ENCODE data around the gene ITM2C. TPM values are rescaled to one million over a fixed set of nuclear protein-coding genes. Genes with fewer than 3 reads are reported as not detected.
A peak's percentile ranks its signal among the peaks of the same experiment; 100 is the strongest.

ITM2C gene
- total RNA-seq, 1 donor from 2014 or later = 28.8 TPM

DNA sequence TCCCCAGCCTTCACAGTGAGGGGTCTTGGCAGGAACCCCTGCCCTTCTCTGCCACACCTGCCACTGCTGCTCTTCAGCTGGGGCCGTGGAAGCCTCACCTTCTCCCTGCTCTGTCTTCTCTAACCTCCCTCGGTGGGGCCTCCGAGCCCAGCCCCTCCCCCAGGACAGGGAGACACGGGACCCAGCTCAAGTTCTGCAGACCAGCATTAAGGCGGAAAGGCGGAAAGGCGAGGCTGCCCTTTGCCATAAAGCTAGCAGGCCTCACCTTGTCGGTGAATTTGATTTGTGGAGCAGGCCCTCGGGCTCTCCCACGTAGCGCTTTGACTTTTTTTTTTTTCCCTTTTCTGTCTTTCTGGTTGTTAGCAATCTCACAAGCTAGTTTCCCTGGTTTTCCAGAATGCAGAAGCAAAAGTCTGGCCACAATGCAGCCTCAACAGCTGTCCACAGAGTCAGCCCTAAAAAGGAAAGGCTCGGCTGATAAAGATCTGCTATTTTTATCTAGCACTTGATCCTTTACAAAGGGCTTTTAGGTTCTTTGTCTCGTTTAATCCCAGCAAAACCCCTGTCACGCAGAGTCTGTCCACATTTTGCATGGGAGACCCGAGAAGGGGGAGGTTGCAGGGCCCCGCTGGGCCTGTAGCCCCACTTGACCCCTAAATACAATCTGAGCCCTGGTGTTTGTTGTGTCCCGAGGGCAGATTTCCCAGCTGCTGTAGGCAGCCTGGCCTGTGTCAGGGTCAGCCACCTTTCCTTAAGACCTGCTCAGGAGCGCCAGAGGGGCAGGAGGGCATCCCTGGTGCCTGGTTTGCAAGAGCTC lies 6.0 kb downstream of the ITM2C start:
- intact Hi-C loops (cut with micrococcal nuclease) = no loop called here
- ATAC-seq (no peak), DNase-seq (no peak)

DNA sequence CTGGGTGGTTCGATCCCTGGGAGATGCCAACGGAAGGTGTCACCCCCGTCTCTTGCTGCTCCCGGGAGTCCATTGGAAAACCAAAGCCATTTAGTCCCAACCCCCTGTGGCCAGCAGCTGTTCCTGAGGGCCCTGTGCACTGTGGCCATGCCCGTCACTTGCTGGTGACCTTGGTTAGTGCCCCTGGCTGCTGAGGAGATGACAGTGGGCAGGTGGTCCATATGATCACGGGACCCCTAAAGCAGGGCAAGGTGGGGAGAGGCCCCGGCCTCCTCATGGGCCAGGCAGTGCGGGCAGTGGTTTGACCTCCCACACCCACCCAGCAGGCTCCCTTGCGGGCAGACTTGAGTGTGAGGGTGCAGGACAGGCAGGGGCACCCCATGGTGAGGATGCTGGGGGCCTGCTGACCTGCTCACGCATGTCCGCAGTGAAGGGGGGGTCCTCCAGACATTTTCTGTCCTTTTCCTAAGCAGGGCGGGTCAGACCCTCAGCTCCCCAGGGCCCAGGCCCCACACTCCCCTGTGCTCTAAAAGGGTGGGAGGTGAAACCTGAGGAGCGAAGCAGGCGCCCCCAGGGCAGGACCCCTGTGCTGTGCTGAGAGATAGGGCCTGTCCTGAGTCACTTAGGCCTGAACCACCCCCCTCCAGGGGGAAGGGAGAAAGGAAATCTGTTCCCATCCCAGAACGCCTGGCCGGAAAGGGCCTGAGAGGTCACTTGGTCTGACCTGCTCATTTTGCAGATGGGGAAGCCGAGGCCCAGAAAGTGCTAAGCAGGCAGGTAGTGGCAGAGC lies 6.8 kb downstream of the ITM2C start:
- no peak for DNase-seq
- no peak for ATAC-seq

DNA sequence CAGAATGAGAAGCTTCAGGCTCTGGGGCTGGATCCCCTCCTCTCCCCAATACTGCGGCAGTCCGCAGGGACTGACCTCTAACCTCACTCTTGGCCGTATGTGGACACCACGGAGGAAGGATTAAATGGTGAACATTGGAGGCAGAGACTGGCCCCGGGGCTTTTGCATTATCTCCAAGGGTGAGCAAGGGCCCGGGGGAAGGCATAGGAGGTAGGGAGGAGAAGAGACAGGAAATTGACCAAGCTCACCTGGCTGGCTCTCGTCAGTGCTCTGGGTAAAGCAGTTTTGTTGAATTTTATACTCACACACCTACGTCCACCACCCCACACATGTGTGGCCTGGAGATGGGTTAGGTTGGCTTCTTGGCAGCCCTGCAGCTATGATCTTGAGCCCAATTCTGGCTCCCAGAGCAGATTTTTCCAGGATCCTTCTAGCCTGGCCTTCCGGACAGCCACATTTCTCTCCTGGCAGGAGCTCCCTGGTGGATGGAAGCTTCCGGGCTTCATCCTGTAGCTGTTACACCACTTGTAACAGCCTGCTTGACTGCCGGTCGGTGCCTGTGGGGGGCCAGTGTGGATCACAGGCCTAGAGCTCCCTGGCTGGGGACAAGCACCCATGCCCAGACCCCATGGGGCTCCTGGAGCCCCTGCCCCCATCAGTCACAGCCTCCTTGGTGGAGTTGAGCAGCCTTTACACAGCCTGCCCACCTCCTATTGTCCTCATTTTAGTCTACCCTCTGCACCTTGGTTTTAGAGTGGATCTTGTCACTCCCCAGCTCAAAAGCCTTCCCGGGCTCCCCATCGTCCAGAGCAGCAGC lies 7.6 kb downstream of the ITM2C start:
- intact Hi-C loops (cut with micrococcal nuclease) = no loop called here
- DNase-seq = no peak
- ATAC-seq = no peak

More for the DNA sequence above, 6.8 kb downstream of the ITM2C start:
- intact Hi-C loops (cut with micrococcal nuclease) = no loop called here

DNA sequence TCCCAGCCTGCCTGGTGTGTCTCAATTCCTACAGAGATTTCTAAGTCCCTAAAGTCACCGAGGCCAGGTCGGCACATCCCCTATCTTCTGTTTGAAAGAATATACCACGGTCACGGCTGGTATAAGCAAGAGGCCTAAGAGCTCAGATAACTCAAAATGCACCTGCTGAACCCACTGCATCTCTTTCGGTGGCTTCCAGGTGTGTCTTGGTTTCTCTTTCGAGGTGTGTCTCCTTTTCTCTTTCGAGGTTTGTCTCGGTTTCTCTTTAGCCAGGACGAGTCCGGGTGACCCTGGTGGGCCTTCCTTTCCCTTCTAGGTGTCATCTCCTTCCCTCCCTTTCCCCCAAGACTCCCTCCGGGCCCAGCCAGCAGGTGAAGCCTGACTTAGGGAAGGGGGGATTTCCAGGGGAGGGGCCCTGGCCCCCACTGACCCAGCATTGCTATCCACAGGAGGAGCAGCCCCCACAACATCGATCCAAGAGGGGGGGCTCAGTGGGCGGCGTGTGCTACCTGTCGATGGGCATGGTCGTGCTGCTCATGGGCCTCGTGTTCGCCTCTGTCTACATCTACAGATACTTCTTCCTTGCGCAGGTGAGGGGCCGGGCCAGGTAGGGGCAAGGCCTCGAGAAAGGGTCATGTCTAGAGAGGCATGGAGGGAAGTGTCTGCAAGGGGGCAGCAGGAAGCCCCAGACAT lies 8.4 kb downstream of the ITM2C start:
- ATAC-seq = no peak
- DNase-seq = no peak
- intact Hi-C loops (cut with micrococcal nuclease) = no loop called here

DNA sequence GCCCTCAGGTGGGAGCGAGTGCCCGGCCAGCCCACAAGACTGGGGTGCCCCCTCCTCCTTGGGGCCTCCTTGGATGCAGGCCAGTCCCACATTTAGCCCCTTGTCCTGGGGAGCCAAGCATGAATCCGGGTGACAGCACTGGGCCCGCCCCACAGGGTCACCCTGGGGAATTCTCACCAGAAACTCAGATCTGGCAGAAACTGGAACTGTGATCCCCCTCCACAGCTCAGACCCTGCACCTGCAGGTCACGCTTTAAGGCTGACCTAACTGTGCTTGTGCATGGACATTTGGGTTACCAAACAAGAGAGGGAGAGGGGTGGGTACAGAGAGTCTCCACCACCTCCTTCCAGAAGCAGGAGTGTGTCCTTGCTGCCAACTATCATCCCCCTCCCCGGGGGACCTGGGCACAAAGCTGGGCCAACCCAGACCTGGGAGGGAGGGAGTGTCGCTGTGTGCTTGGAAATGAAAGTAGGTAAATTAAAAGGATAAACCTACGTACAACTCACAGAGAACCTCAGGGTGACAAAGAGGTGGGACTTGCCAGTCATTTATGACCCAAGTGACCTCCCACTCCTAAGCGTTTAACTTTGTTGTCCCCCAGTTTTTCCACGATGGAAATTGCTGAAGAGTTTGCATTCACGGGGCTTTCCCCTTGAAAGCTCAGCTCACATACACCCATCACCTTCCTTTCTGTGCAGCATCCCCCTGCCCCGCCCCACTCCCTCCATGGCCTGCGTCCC lies 9.1 kb downstream of the ITM2C start:
- ATAC-seq (no peak), DNase-seq (no peak)
- intact Hi-C loops (cut with micrococcal nuclease) = no loop called here

DNA sequence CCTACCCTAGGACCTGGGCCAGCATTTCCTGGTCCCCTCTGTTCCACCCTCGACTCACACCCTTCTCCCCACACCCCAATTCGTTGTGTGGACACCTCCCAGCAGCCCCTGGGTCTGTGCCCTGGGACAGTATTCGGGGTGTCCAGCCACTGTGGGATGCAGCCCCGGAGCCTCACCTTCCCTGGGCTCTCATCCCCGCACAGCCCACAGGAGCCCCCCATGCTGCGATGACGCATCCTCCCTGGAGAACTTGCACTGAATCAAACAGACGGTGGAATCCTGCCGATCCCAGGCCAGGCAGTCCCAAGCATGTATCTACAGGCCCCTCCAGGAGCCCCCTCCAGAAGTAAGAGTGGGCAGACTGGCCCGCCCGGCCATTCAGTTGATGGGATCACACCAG lies 9.7 kb downstream of the ITM2C start:
- ATAC-seq = no peak
- no peak for DNase-seq
- intact Hi-C loops (cut with micrococcal nuclease) = no loop called here

DNA sequence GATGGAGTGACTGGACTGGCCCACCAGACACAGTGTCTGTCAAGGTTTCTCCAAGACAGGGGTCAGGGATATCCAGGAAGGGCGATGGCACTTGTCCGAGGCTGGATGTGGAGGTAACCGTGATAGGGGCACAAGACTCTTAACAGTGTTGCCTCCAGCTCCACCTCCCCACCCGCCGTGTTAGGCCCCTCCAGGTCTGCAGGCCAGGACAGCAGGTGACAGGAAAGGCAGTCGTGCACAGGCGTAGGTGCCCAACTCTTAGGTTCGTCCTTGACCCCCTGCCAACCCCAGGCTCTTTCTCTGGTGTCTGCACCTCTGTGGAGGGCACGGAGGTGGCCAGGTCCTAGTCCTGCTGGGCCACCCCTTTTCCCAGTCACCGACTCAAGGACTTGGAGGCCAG lies 10.1 kb downstream of the ITM2C start:
- intact Hi-C loops (cut with micrococcal nuclease) = no loop called here
- no peak for DNase-seq
- no peak for ATAC-seq

DNA sequence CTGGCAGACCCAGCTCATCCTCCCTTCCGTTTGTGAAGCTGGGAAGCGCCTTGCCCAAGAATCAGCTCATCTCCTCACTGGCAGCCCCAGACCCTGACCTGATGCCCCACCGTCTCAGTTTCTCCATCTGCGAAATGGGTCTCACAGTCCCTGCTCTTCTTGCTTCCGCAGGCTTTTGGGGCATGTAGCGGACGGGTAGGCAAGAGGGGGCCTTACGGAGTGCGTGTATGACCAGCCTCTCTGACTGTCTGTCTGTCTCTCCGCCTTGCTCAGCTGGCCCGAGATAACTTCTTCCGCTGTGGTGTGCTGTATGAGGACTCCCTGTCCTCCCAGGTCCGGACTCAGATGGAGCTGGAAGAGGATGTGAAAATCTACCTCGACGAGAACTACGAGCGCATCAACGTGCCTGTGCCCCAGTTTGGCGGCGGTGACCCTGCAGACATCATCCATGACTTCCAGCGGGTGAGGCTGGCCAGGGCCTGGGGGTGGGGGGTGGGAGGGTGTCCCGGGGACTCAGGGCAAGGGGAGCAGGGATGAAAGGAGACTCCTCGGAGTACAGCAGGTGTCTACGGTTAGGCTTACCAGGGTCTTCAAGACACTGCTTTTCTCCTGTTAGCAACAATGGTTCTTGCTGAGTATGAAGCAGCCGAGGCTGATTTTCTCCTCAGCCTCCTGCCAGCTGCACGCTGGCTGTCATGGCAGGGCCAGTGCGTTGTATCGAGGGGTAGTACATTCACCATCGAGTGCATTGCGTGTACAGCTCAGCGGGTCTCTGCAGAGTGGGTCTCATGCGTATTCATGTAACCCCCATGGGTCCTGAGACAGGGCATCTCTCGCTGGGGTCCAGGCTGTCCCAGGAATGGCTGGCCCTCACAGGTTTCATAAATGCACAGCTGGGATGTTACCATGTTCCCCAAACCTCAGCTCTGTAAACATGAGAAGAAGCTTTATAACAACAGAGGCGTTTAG lies 10.9 kb downstream of the ITM2C start:
- intact Hi-C loops (cut with micrococcal nuclease) = no loop called here
- ATAC-seq = no peak
- DNase-seq = no peak

DNA sequence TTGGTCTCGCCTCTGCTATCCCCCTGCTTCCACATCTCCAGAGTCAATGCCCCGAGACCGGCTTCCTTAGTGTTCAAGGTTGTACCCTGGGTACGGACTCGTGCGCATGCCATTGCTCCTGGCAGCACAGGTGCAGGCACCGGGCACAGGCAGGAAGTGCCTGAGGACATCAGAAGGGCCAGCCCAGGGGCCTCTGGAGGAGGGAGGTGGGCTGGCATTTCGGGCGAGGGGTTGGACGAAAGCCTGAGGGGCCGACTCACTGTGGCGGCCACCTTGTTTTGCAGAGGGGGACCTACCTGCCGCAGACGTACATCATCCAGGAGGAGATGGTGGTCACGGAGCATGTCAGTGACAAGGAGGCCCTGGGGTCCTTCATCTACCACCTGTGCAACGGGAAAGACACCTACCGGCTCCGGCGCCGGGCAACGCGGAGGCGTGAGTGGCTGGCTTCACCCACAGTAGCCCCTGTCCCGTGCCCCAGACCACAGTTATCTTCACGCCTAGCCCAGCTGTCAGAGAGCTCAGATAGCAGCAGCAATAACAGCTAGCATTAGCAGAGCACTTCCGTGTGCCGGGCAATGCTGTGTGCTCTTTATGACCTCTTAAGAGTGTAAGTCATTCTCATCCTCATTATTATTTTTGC lies 12.5 kb downstream of the ITM2C start:
- DNase-seq (no peak), ATAC-seq (no peak)
- intact Hi-C loops (cut with micrococcal nuclease) = no loop called here

DNA sequence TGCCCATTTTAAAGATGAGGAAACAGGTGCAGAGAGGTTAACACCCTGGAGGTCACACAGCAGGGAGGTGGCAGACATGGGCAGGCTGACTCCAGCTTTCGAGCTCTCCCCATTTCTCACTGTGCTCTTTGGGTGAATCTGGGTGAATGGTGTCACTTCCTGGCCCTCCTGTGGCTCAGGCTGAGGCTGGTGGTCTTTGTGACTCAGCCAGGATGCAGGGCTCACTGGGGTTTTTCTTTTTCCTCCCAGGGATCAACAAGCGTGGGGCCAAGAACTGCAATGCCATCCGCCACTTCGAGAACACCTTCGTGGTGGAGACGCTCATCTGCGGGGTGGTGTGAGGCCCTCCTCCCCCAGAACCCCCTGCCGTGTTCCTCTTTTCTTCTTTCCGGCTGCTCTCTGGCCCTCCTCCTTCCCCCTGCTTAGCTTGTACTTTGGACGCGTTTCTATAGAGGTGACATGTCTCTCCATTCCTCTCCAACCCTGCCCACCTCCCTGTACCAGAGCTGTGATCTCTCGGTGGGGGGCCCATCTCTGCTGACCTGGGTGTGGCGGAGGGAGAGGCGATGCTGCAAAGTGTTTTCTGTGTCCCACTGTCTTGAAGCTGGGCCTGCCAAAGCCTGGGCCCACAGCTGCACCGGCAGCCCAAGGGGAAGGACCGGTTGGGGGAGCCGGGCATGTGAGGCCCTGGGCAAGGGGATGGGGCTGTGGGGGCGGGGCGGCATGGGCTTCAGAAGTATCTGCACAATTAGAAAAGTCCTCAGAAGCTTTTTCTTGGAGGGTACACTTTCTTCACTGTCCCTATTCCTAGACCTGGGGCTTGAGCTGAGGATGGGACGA lies 13.2 kb downstream of the ITM2C start:
- intact Hi-C loops (cut with micrococcal nuclease) = no loop called here
- DNase-seq (no peak), ATAC-seq (no peak)

DNA sequence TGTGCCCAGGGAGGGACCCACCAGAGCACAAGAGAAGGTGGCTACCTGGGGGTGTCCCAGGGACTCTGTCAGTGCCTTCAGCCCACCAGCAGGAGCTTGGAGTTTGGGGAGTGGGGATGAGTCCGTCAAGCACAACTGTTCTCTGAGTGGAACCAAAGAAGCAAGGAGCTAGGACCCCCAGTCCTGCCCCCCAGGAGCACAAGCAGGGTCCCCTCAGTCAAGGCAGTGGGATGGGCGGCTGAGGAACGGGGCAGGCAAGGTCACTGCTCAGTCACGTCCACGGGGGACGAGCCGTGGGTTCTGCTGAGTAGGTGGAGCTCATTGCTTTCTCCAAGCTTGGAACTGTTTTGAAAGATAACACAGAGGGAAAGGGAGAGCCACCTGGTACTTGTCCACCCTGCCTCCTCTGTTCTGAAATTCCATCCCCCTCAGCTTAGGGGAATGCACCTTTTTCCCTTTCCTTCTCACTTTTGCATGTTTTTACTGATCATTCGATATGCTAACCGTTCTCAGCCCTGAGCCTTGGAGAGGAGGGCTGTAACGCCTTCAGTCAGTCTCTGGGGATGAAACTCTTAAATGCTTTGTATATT lies 14.0 kb downstream of the ITM2C start:
- intact Hi-C loops (cut with micrococcal nuclease) = no loop called here
- ATAC-seq (no peak), DNase-seq (no peak)

DNA sequence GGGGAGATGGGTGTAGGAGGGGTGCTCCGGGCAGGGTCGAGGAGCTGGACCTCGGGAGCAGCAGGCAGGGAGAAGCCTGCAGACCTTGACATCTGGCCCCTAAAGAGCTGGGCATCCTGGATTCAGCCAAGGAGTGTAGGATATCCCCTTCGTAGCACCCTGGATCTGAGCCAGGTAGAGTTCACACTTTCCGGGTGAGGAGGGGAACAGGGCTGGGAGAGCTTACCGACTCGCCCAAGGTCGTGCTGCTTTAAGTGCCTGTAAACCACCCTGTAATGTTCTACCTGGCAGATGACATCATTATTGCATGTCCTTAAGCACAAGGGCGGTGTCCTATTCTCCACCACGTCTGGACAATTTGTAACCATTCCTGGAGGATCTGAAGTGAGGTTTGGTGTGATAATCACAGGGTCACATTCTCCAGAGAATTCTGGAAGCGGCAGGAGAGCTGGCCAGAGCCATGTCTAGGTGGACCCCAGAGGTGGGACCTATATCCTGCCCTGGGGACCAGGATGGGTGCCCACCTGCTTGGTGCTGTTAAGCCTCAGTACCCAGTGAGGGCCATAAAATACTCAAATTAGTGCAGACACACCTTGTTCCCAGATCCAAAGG lies 14.6 kb downstream of the ITM2C start:
- DNase-seq (no peak), ATAC-seq (no peak)
- intact Hi-C loops (cut with micrococcal nuclease) = no loop called here

DNA sequence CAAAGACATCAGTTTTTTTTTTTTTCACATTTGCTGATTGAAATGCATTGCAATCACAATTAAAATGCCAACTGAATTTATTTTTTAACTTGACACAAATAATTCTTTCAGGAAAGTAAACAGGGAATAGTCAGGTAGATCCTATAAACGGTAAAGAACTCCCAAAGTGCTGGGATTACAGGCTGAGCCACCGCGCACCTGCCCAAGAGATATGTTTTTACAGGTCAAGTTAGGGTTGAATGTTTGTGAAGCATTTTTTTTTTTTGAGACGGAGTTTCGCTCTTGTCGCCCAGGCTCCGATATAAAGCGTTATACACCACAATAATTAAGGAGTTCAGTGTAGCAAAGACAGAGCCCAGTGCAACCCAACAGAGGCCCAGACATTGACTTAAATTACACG lies 15.1 kb downstream of the ITM2C start:
- intact Hi-C loops (cut with micrococcal nuclease) = no loop called here
- no peak for ATAC-seq
- DNase-seq = no peak

DNA sequence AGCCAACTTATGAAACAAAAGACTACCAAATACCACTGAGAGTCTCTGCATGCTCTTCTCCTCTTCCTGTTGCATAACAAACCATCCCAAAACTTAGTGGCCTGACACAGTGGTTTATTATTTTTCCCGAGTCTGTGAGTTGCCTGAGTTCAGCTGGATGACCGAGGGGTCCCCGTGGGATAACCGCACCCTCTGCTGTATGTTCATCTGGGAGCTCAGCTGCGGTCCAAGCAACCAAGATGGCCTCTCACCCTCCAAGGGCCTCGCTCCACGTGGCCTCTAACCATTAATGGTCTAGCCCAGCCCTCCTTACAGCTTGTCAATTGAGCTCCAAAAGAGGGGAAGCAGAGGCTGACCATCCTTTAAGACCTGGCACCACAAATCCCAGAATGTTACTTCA lies 17.1 kb downstream of the ITM2C start:
- intact Hi-C loops (cut with micrococcal nuclease) = no loop called here
- ATAC-seq = no peak
- no peak for DNase-seq

DNA sequence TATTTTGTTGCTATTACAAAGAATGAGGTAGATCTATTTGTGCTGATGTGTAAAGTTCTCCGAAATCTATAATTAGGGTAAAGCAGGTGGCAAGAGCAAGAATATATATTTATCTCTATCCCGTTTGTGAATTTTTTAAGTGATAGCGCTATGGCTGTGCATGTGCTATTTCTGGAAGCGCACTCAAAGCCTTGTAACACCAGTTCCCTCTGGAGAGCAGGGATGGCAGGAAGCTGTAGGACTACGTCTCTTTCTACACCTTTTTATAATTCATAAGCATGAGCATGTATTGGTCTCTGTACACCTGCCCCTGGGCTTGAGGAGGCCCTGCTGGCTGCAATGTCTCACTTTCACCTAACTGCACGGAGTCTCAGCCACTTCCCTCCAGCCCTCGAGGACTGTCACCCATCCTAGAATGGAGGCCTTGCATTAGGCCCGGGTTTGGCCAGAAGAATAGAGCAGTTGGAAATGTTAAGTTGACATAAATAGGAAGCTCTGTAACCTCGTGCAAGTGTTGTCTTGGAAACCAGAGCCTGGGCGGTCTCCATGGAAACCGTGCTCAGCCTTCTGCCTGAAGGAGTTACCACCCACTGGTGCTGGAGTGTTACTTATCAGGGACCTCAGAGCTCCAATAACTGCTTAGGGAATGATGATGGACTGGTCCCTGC lies 20.9 kb downstream of the ITM2C start:
- peak; percentile 54 for ATAC-seq
- DNase-seq = peak; percentile 33
- intact Hi-C loops (cut with micrococcal nuclease) = no loop called here

All from left ventricle myocardium superior (tissue), 1 donor.